Mononuclear cell (primary cell): ENCODE measurements around the gene WDR13. TPM values are rescaled to one million over a fixed set of nuclear protein-coding genes. Genes with fewer than 3 reads are reported as not detected.
A peak's percentile ranks its signal among the peaks of the same experiment; 100 is the strongest.
"Not testable (repeated sequence)": the region's sequence is repeated elsewhere in the genome, so short reads cannot be mapped to it uniquely, and the experiment has no call there.

Experiments used
- H3K27me3 ChIP-seq: 2 replicates; pipeline ENCODE4 v1.6.0; 2011; ENCODE audit warnings: low read length, control low read depth; ENCODE audit not compliant: insufficient read depth
- H3K4me1 ChIP-seq: 2 replicates; pipeline ENCODE4 v1.5.1; 2011; ENCODE audit warnings: mild to moderate bottlenecking, low read length, control low read depth; ENCODE audit not compliant: insufficient read depth
- H3K4me3 ChIP-seq: 2 replicates; pipeline ENCODE4 v1.5.1; 2011; ENCODE audit warnings: mild to moderate bottlenecking, low read length, moderate library complexity
- H3K9me3 ChIP-seq: 2 replicates; pipeline ENCODE4 v1.5.1; 2011; ENCODE audit warnings: low read depth, mild to moderate bottlenecking, control low read depth, low read length
- total RNA-seq: library from RNA; depleted of rRNA; stranded (reverse); fragments of >200 nt; gene quantifications from one replicate; pipeline ENCODE4 v1.2.3, GENCODE V29; 2012

WDR13 gene
- total RNA-seq = 38.2 TPM

- Histone ChIP-seq H3K9me3 (no peaks in the 10 kb centered on the region), H3K4me3 (peak within 1 kb of the TSS; percentile 71), H3K27me3 (no peaks in the 10 kb centered on the region), H3K4me1 (peaks cover 4% of the 10 kb centered on the region)
These were observed at the start of gene WDR13 for GRCh38 chrX:48597353-48598264. TSS of gene WDR13 (plus strand) at chrX:48597492. CDS start at chrX:48597997, 505 bp downstream.

- H3K4me3 ChIP-seq = no peak overlapping the region
- H3K27me3 ChIP-seq = no peaks in the 10 kb centered on the region
- no peaks in the 10 kb centered on the region for H3K9me3 ChIP-seq
- H3K4me1 ChIP-seq = peaks cover 3% of the 10 kb centered on the region
These were observed 48.4 kb upstream of the WDR13 start for GRCh38 chrX:48548871-48549270.

- not testable (repeated sequence) for H3K4me3 ChIP-seq, H3K4me1 ChIP-seq, H3K9me3 ChIP-seq, H3K27me3 ChIP-seq
These were observed 41.5 kb upstream of the WDR13 start for GRCh38 chrX:48555731-48556325.

- no peaks in the 10 kb centered on the region for H3K4me1 ChIP-seq
- H3K4me3 ChIP-seq = no peak overlapping the region
- H3K27me3 ChIP-seq = no peaks in the 10 kb centered on the region
- H3K9me3 ChIP-seq = no peaks in the 10 kb centered on the region
These were observed 39.0 kb upstream of the WDR13 start for GRCh38 chrX:48558271-48558670.

GRCh38 chrX:48559636-48560035 lies 37.7 kb upstream of the WDR13 start:
- H3K9me3 ChIP-seq = no peaks in the 10 kb centered on the region
- no peaks in the 10 kb centered on the region for H3K27me3 ChIP-seq
- H3K4me3 ChIP-seq = no peak overlapping the region
- no peaks in the 10 kb centered on the region for H3K4me1 ChIP-seq

- H3K27me3 ChIP-seq = no peaks in the 10 kb centered on the region
These were observed 37.2 kb upstream of the WDR13 start for GRCh38 chrX:48560056-48560455.

GRCh38 chrX:48560681-48561080 lies 36.6 kb upstream of the WDR13 start:
- no peaks in the 10 kb centered on the region for H3K27me3 ChIP-seq
- H3K4me3 ChIP-seq = no peak overlapping the region
- no peaks in the 10 kb centered on the region for H3K9me3 ChIP-seq
- H3K4me1 ChIP-seq = no peaks in the 10 kb centered on the region

More at GRCh38 chrX:48560056-48560455, 37.2 kb upstream of the WDR13 start:
- Histone ChIP-seq H3K4me3 (no peak overlapping the region), H3K9me3 (no peaks in the 10 kb centered on the region), H3K4me1 (no peaks in the 10 kb centered on the region)

- H3K9me3 ChIP-seq = no peaks in the 10 kb centered on the region
- no peak overlapping the region for H3K4me3 ChIP-seq
- H3K4me1 ChIP-seq = peaks cover 2% of the 10 kb centered on the region
- no peaks in the 10 kb centered on the region for H3K27me3 ChIP-seq
These were observed 27.3 kb upstream of the WDR13 start for GRCh38 chrX:48569958-48570357.

GRCh38 chrX:48573690-48574269 lies 23.5 kb upstream of the WDR13 start:
- peaks cover 17% of the 10 kb centered on the region for H3K4me1 ChIP-seq
- no peaks in the 10 kb centered on the region for H3K27me3 ChIP-seq
- no peaks in the 10 kb centered on the region for H3K9me3 ChIP-seq
- H3K4me3 ChIP-seq = peak overlapping the region; percentile 88

- Histone ChIP-seq H3K27me3 (no peaks in the 10 kb centered on the region), H3K9me3 (no peaks in the 10 kb centered on the region), H3K4me1 (peaks cover 17% of the 10 kb centered on the region), H3K4me3 (peak within 1 kb of the TSS; percentile 88)
These were observed 22.7 kb upstream of the WDR13 start, which contains the start of gene RBM3 for GRCh38 chrX:48574270-48575266. TSS of gene RBM3 (plus strand) at chrX:48574484. CDS start at chrX:48575181, 697 bp downstream.

- Histone ChIP-seq H3K4me3 (no peak overlapping the region), H3K4me1 (peaks cover 17% of the 10 kb centered on the region), H3K27me3 (no peaks in the 10 kb centered on the region), H3K9me3 (no peaks in the 10 kb centered on the region)
These were observed 21.6 kb upstream of the WDR13 start for GRCh38 chrX:48575642-48576041.

- H3K4me3 ChIP-seq = no peak overlapping the region
- no peaks in the 10 kb centered on the region for H3K27me3 ChIP-seq
- H3K4me1 ChIP-seq = peaks cover 17% of the 10 kb centered on the region
- H3K9me3 ChIP-seq = no peaks in the 10 kb centered on the region
These were observed 21.2 kb upstream of the WDR13 start for GRCh38 chrX:48576108-48576507.

- no peak overlapping the region for H3K4me3 ChIP-seq
- no peaks in the 10 kb centered on the region for H3K9me3 ChIP-seq
- H3K4me1 ChIP-seq = peaks cover 17% of the 10 kb centered on the region
These were observed 18.6 kb upstream of the WDR13 start for GRCh38 chrX:48578661-48579128.

GRCh38 chrX:48579259-48579658 lies 18.0 kb upstream of the WDR13 start:
- no peaks in the 10 kb centered on the region for H3K27me3 ChIP-seq
- no peaks in the 10 kb centered on the region for H3K9me3 ChIP-seq
- peaks cover 17% of the 10 kb centered on the region for H3K4me1 ChIP-seq
- no peak overlapping the region for H3K4me3 ChIP-seq

More at GRCh38 chrX:48578661-48579128, 18.6 kb upstream of the WDR13 start:
- H3K27me3 ChIP-seq = no peaks in the 10 kb centered on the region
